D721Med (cell line): ENCODE results near the gene GALNT2.

Experiments
- DNase-seq: peaks from one replicate; pipeline ENCODE4 v3.0.0; 2011; ENCODE audit warnings: low spot score; ENCODE audit not compliant: insufficient read length
- FAIRE-seq: peaks from 2 replicates; lab custom pipeline; 2011; peaks lifted over from hg19 to GRCh38; lab: Jason Lieb, UNC
- CTCF ChIP-seq: IDR thresholded peaks from 2 replicates; pipeline ENCODE4 v1.5.1; 2012; ENCODE audit warnings: mild to moderate bottlenecking, control low read depth; ENCODE audit not compliant: insufficient read depth; ENCODE audit errors: missing control alignments

The GALNT2 gene

GRCh38 chr1:230132758-230133157 is 65.7 kb downstream of the GALNT2 start:
- FAIRE-seq (no peak), DNase-seq (no peak)
- TF ChIP-seq CTCF = no peak

DNA sequence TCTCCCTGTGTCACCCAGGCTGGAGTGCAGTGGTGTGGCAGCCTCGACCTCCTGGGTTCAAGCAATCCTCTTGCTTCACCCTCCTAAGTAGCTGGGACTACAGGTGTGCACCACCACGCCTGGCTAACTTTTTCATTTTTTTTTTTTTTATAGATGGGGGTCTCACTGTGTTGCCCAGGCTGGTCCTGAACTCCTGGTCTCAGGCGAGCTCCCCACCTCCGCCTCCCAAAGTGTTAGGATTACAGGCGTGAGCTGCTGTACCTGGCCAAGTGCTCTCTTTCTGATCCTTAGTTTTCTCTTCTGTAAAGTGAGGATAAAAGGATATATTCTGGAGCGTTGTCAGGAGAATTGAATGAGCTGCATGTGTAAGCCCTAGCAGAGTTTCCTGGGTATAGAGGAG is 68.7 kb downstream of the GALNT2 start:
- DNase-seq (no peak), FAIRE-seq (no peak)
- no peak for TF ChIP-seq CTCF

GRCh38 chr1:230136453-230137336 is 69.7 kb downstream of the GALNT2 start:
- DNase-seq (no peak), FAIRE-seq (no peak)
- TF ChIP-seq CTCF = no peak

DNA sequence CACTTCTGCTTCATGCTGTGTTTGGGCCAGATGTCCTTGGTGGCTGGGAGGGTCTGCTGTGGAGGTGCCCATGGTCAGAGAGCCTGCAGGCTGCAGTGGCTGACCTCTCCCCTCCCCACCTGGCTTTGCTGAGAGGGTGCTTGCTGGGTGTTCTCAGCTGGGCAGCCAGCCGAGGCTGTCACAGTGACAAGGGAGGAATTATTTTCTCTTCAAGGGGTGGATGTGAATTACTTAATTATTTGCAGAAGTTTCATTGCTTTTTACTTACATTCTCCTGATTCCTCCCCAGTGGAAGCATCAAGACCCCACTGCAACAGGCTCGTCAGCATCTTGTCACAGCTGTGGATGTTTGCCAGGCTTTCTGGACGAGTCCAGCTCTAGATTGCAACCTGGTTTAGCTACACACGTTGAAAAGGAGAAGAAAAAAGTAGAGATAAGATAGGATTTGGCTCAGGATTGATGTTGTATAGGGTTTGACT is 70.3 kb downstream of the GALNT2 start:
- FAIRE-seq = no peak
- DNase-seq = no peak
- TF ChIP-seq CTCF = no peak

- no peak for DNase-seq
- TF ChIP-seq CTCF = no peak
- FAIRE-seq = no peak
These were observed 71.7 kb downstream of the GALNT2 start for GRCh38 chr1:230138561-230139239.

- FAIRE-seq (no peak), DNase-seq (no peak)
- no peak for TF ChIP-seq CTCF
These were observed 72.3 kb downstream of the GALNT2 start for GRCh38 chr1:230139315-230139714.
